Globus pallidus (tissue), 1 donor: Measurements from ENCODE around the gene CCSER1.
"Not testable (repeated sequence)": the region's sequence is repeated elsewhere in the genome, so short reads cannot be mapped to it uniquely, and the experiment has no call there.

Experiments
- DNase-seq: peaks from one replicate; pipeline ENCODE4 v3.0.0-alpha.2; 2015; ENCODE audit warnings: low spot score

Gene CCSER1

GRCh38 chr4:91284480-91284879 lies 1157.3 kb downstream of the CCSER1 start:
- no peak for DNase-seq

- no peak for DNase-seq
Observed at GRCh38 chr4:91285487-91285886, 1158.3 kb downstream of the CCSER1 start.

GRCh38 chr4:91288702-91289311 lies 1161.6 kb downstream of the CCSER1 start:
- no peak for DNase-seq

GRCh38 chr4:91298156-91298700 lies 1171.0 kb downstream of the CCSER1 start:
- no peak for DNase-seq

- DNase-seq = no peak
Observed at GRCh38 chr4:91298824-91299223, 1171.6 kb downstream of the CCSER1 start.

DNA sequence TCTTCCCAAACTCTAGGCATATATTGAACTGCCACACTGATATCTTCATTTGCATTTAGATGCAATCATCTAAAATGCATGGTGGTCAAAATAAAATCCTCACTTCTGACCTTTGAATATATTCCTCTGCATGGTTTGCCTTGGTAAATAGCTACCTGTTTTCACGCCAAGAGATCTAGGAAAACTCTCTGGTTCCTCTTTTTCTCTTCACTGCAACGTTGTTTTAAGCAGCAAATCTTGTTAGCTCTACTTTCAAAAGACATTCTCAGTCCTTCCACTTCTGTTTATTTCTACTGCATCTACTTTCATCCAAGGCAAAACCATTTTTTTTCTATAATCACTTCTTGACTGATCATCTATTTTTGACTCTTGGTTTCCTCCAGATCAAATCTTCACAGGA lies 1174.9 kb downstream of the CCSER1 start:
- DNase-seq = no peak

DNA sequence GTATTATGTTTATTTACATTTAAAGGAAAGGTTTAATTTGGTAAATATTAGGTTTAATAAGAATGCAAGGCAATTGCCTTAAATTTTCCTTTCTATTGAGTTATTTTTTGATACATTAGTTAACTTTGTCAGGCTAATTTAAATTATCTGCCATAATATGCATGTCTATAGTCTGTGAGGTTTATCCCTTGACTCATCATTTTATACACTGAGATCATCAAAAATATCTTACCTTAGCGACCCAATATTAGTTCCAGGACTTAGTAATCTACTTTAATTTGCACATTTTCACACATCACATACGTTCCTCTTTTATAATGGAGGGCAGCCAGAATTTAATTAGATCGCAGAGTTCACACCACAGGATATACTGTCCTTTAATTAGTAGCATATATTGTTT lies 1177.1 kb downstream of the CCSER1 start:
- no peak for DNase-seq

- no peak for DNase-seq
Observed at GRCh38 chr4:91317434-91317833, 1190.2 kb downstream of the CCSER1 start.

- DNase-seq = no peak
Observed at GRCh38 chr4:91319556-91320268, 1192.5 kb downstream of the CCSER1 start.

DNA sequence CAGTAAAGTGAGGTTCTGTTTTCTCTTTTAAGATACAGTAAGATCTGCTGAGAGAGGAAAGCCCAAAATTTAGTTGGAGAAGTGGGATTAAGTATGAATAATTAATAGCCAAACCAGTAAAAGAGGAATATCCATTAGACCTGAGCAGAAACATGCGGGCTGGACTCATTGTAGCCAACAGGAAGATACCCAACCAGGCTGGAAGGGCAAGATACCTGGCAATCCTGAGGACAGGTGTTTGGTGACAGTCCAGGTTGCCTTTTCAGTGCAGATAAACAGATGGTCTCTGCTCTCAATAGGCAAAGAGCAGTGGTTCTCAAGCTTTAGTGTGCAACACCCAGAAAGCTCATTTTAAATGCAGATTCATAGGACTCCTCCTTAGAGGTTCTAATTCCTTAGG lies 1195.8 kb downstream of the CCSER1 start:
- no peak for DNase-seq

GRCh38 chr4:91325495-91325894 lies 1198.3 kb downstream of the CCSER1 start:
- DNase-seq = no peak

DNA sequence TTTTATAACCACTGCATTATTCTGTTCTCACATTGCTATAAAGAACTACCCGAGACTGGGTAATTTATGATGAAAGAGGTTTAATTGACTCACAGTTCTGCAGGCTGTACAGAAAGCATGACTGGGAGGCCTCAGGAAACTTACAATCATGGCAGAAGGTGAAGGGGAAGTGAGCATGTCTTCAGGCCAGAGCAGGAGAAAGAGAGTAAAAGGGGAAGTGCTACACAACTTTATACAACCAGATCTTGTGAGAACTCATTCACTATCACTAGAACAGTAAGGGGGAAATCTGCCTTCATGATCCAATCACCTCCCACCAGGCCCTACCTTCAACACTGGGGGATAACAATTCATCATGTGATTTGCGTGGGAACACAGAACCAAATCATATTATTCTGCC lies 1199.0 kb downstream of the CCSER1 start:
- DNase-seq = not testable (repeated sequence)

DNA sequence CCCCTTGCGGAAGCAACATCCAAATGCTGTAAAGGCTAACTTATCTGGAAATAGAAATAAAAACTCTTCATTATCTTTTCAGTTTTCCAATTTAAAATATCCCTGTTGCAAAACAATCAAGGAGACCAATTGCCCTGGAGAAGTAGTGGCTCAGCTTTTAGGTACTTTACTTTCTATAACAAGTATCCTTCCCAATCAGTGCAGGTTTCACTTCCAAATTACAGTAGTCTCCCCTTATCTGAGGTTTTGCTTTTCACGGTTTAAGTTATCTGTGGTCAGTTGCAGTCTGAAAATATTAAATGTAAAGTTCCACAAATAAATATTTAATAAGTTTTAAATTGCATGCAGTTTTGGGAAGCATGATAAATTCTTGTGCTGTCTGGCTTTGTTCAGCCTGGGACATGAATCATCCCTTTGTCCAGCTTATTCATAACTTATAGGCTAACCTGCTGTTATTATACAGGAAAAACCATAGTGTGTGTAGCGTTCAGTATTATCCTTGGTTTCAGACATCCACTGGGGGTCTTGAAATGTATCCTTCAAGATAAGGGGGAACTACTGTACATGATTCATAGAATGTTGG lies 1203.5 kb downstream of the CCSER1 start:
- DNase-seq = no peak

GRCh38 chr4:91340822-91341221 lies 1213.6 kb downstream of the CCSER1 start:
- no peak for DNase-seq

GRCh38 chr4:91345632-91346031 lies 1218.4 kb downstream of the CCSER1 start:
- no peak for DNase-seq

DNA sequence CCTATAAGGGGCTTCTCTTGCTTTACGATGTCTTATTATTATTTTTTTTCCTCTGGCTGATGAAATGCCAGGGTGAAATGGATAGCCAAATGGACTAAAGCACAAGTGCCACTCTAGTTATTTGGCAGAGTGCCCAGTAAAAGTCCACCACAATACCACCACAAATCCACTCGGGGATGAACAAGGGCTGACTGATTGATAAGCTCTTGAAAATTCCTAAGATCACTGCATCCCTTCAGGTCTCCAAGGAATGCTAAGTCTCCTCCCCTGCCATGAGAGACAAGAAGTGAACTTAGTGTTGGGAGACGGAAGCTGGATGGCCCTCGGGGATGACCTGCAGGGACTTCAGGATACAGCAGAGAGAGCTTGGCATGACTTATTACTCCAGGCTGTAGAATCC lies 1229.3 kb downstream of the CCSER1 start:
- not testable (repeated sequence) for DNase-seq

DNA sequence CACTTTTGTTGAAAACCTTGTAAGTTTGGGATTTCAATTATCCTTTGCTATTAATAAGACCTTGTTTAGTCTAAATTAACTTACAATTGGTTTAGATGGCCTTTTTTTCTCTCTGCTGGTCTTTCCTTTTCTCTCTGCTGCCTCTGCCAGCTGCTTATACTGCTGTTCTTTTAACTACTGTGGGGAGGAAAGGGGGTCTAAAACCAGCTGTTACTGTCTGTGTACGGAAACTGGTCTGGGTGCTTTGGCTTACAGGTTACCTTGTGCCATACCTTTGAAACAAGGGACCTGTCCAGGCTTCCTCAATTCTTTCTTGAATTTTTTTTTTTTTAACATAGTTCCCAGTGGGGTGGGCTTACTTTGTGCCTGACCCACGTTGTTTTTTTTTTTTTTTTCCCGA lies 1230.8 kb downstream of the CCSER1 start:
- not testable (repeated sequence) for DNase-seq

DNA sequence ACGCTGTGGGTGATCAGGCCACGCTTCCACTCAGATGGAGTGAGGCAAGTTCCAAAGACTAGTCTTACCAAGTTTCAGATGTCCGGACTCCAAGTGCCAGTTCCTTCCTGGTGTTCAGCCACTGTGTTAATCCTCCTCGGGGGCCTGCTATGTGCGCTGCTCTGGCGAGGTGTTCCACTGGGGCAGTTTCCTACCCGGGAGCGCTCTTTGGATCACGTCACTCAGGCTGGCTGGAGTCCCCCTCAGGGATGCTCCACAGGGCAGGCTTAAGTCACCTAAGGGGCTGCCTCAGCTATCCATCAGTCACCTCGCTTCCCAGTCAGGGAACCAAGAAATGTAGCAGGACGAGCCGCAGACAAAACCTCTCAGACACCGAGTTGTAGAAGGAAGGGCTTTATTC lies 1231.4 kb downstream of the CCSER1 start:
- DNase-seq = not testable (repeated sequence)

GRCh38 chr4:91359041-91360031 lies 1232.1 kb downstream of the CCSER1 start:
- no peak for DNase-seq

GRCh38 chr4:91362125-91362524 lies 1234.9 kb downstream of the CCSER1 start:
- no peak for DNase-seq

GRCh38 chr4:91366554-91366953 lies 1239.4 kb downstream of the CCSER1 start:
- no peak for DNase-seq

DNA sequence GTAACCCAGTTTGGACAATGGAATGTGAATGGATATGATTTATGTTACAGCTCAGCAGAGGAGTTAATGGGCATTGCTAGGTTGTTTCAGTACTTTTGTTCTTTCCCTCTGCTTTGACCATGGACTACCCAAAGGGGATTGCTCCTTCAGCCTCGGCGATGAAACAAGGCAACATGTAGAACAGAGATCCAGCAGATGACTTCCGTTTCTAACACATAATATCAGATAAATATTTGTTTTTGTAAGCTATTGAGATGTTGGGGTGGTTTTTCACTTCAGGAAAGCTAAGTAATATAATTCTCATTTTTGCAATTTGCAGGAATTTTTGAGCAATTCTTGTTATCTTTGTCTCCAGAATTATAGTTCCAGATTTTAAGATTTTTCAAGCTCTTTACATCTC lies 1241.9 kb downstream of the CCSER1 start:
- DNase-seq = no peak
